Activated CD8-positive, alpha-beta T cell treated with anti-CD3 and anti-CD28 coated beads for 36 hours (primary cell): ENCODE measurements around the gene DIAPH3. TPM values are rescaled to one million over a fixed set of nuclear protein-coding genes. Genes with fewer than 3 reads are reported as not detected.

ENCODE experiments used
- ATAC-seq: fragments of 200-7000 bp; cut with Tn5 transposase; one replicate; pipeline ENCODE4 v1.10.0; 2021; ENCODE audit warnings: mild to moderate bottlenecking, moderate library complexity
- CTCF ChIA-PET: fragments of 350-600 bp; sonication (Branson Sonifier 250); formaldehyde crosslinking; loops from one replicate; lab custom pipeline; 2021; ENCODE audit warnings: antibody characterized with exemption; lab: Charles Lee
- POLR2A ChIA-PET: fragments of 350-600 bp; sonication (Branson Sonifier 250); formaldehyde crosslinking; loops from one replicate; lab custom pipeline; 2021; ENCODE audit warnings: antibody characterized with exemption; lab: Charles Lee
- DNase-seq: peaks from one replicate; pipeline ENCODE4 v3.0.0-alpha.2; 2020
- H3K27ac Mint-ChIP-seq: one replicate; pipeline ENCODE4 v1.8.0; 2021; ENCODE audit warnings: mild to moderate bottlenecking, mixed read lengths
- H3K27me3 Mint-ChIP-seq: one replicate; pipeline ENCODE4 v1.8.0; 2021; ENCODE audit warnings: mixed read lengths
- H3K36me3 Mint-ChIP-seq: one replicate; pipeline ENCODE4 v1.8.0; 2021; ENCODE audit warnings: low read depth, mixed read lengths
- H3K4me1 Mint-ChIP-seq: one replicate; pipeline ENCODE4 v1.8.0; 2021; ENCODE audit warnings: low read depth, mixed read lengths
- H3K4me3 Mint-ChIP-seq: one replicate; pipeline ENCODE4 v1.8.0; 2021; ENCODE audit warnings: mild to moderate bottlenecking, moderate library complexity, mixed read lengths
- H3K9me3 Mint-ChIP-seq: one replicate; pipeline ENCODE4 v1.8.0; 2021; ENCODE audit warnings: mixed read lengths
- CTCF ChIP-seq: fragments of 200-600 bp; IDR thresholded peaks from one replicate; pipeline ENCODE4 v1.8.0; 2022; ENCODE audit warnings: antibody characterized with exemption, mild to moderate bottlenecking
- intact Hi-C: fragments of 100-400 bp; cut with micrococcal nuclease; formaldehyde crosslinking; loops from one replicate; pipeline ENCODE4 v1.10.0; 2022
- total RNA-seq, 2 experiments: library from RNA; stranded (reverse); gene quantifications; one replicate each; pipeline ENCODE4 v1.2.3, GENCODE V29; 2021

DIAPH3 gene
- total RNA-seq, 2 experiments from 2014 or later = 23.0 to 25.4 TPM

- intact Hi-C loops = no loop called here
- no peak overlapping the region for H3K27ac Mint-ChIP-seq
- no peak overlapping the region for H3K4me3 Mint-ChIP-seq
- no peak for DNase-seq
- no peaks in the 10 kb centered on the region for H3K36me3 Mint-ChIP-seq
- no peaks in the 10 kb centered on the region for H3K9me3 Mint-ChIP-seq
- POLR2A ChIA-PET = no interaction called here
- ATAC-seq = no peak
- no peaks in the 10 kb centered on the region for H3K4me1 Mint-ChIP-seq
- TF ChIP-seq CTCF = no peak
- H3K27me3 Mint-ChIP-seq = no peaks in the 10 kb centered on the region
- CTCF ChIA-PET = no interaction called here
Observed at GRCh38 chr13:59631271-59631670, 532.5 kb downstream of the DIAPH3 start.

GRCh38 chr13:59625111-59625510 is 538.6 kb downstream of the DIAPH3 start:
- CTCF ChIA-PET = no interaction called here
- Mint-ChIP-seq H3K4me1 (no peaks in the 10 kb centered on the region), H3K4me3 (no peak overlapping the region), H3K36me3 (no peaks in the 10 kb centered on the region), H3K27me3 (peaks cover 8% of the 10 kb centered on the region), H3K27ac (no peak overlapping the region), H3K9me3 (no peaks in the 10 kb centered on the region)
- intact Hi-C loops = no loop called here
- ATAC-seq (no peak), DNase-seq (no peak)
- POLR2A ChIA-PET = no interaction called here
- no peak for TF ChIP-seq CTCF

DNA sequence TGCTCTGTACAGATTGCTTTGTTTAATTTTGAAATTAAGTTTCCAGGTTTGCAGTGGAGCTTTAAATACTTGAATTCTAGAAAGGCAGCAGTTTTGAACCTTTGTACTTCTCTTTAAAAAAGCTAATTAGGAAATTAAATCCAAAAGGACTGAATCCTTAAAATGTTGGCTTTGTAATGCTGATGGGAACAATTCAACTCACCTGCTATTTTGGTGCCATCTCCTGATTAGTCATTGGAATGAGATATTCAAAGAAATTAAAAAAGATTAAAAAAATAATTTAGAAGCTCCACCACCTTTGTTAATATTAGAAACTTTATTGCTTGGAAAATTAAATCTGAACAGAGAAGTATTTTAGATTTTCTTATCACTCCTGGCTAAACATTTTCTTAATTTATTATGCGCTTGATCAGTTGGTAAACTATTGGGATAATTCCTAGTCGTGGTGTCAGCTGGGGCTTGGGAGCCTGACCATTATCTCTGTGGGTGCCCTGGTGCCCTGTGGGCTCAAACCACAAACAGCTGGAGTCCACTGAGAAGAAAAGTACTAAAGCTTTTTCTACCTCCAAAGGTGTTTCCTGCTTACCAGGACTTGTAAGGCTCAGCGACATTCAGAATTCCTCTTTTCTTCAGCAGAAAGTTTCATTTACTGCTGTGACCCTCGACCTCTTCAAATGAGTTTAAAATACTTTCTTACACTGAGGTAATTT is 540.4 kb downstream of the DIAPH3 start:
- ChIA-PET POLR2A (no interaction called here), CTCF (no interaction called here)
- no peaks in the 10 kb centered on the region for H3K36me3 Mint-ChIP-seq
- no peak overlapping the region for H3K27ac Mint-ChIP-seq
- peaks cover 10% of the 10 kb centered on the region for H3K27me3 Mint-ChIP-seq
- no peak overlapping the region for H3K4me3 Mint-ChIP-seq
- intact Hi-C loops = no loop called here
- H3K4me1 Mint-ChIP-seq = no peaks in the 10 kb centered on the region
- peaks cover 5% of the 10 kb centered on the region for H3K9me3 Mint-ChIP-seq
- DNase-seq = no peak
- no peak for ATAC-seq
- TF ChIP-seq CTCF = no peak

DNA sequence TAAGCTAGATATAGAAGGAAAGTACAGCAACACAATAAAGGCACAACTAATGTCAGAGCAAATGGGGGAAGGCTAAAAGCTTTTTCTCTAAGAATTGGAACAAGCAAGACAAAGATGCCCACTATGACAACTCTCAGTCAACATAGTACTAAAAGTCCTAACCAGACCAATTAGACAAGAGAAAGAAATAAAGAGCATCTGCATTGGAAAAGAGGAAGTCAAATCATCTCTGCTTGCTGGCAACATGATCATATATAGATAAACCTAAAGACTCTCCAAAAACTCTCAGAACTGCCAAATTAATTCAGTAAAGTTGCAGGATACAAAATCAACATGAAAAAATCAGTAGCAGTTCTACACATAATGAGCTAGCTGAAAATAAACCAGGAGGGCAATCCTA is 542.0 kb downstream of the DIAPH3 start:
- no peak for ATAC-seq
- Mint-ChIP-seq H3K9me3 (peaks cover 11% of the 10 kb centered on the region), H3K27ac (no peak overlapping the region), H3K4me3 (no peak overlapping the region), H3K4me1 (no peaks in the 10 kb centered on the region), H3K36me3 (no peaks in the 10 kb centered on the region), H3K27me3 (peaks cover 11% of the 10 kb centered on the region)
- TF ChIP-seq CTCF = no peak
- CTCF ChIA-PET = no interaction called here
- intact Hi-C loops = no loop called here
- no peak for DNase-seq
- POLR2A ChIA-PET = no interaction called here

Other genes with a start within 250 kb of the DIAPH3 start
- gene TDRD3, start 233.3 kb upstream of the DIAPH3 start, total RNA-seq = 10 to 100 TPM; 17.1 to 19.0 TPM